ENCODE data around the gene SDC4.
"Not testable (repeated sequence)": the region's sequence is repeated elsewhere in the genome, so short reads cannot be mapped to it uniquely, and the experiment has no call there.

The SDC4 gene

GRCh38 chr20:45352729-45353128 lies 4.5 kb upstream of the SDC4 start:
- Histone ChIP-seq H3K27me3 (ENCODE audit: control insufficient read depth, insufficient read depth, low read length) (no peaks in the 10 kb centered on the region), H3K4me1 (ENCODE audit: control insufficient read depth, insufficient read depth, low read length) (peaks cover 11% of the 10 kb centered on the region), H3K9me3 (ENCODE audit: control insufficient read depth, insufficient read depth, low read length) (no peaks in the 10 kb centered on the region), H3K9ac (ENCODE audit: low read depth, low read length) (no peak overlapping the region), H3K4me3 (ENCODE audit: low read depth, low read length) (no peak overlapping the region), H3K36me3 (ENCODE audit: control insufficient read depth, insufficient read depth, low read length) (no peaks in the 10 kb centered on the region), H3K27ac (ENCODE audit: low read depth, low read length) (no peak overlapping the region)

DNA sequence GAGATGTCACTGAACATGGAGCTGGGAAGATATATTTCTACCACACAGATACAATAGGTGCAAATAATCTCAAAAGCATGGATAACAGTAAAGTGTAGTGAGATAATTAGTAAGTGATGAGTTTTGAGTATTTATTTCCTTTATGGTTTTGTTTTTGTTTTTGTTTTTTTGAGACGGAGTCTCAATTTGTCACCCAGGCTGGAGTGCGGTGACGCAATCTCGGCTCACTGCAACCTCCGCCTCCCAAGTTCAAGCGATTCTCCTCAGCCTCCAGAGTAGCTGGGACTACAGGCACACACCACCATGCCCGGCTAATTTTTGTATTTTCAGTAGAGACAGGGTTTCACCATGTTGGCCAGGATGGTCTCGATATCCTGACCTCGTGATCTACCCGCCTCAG lies 2.6 kb upstream of the SDC4 start:
- not testable (repeated sequence) for H3K27me3 ChIP-seq (ENCODE audit: control insufficient read depth, insufficient read depth, low read length); H3K4me3 ChIP-seq (ENCODE audit: low read depth, low read length); H3K9ac ChIP-seq (ENCODE audit: low read depth, low read length); H3K27ac ChIP-seq (ENCODE audit: low read depth, low read length); H3K9me3 ChIP-seq (ENCODE audit: control insufficient read depth, insufficient read depth, low read length); H3K36me3 ChIP-seq (ENCODE audit: control insufficient read depth, insufficient read depth, low read length)
- peaks cover 29% of the 10 kb centered on the region for H3K4me1 ChIP-seq (ENCODE audit: control insufficient read depth, insufficient read depth, low read length)

GRCh38 chr20:45350217-45350616 lies 2.0 kb upstream of the SDC4 start:
- H3K9me3 ChIP-seq (ENCODE audit: control insufficient read depth, insufficient read depth, low read length), result no peaks in the 10 kb centered on the region
- H3K27ac ChIP-seq (ENCODE audit: low read depth, low read length), result no peak overlapping the region
- H3K4me3 ChIP-seq (ENCODE audit: low read depth, low read length), result no peak overlapping the region
- peaks cover 34% of the 10 kb centered on the region for H3K4me1 ChIP-seq (ENCODE audit: control insufficient read depth, insufficient read depth, low read length)
- H3K36me3 ChIP-seq (ENCODE audit: control insufficient read depth, insufficient read depth, low read length), result no peaks in the 10 kb centered on the region
- H3K27me3 ChIP-seq (ENCODE audit: control insufficient read depth, insufficient read depth, low read length), result no peaks in the 10 kb centered on the region
- H3K9ac ChIP-seq (ENCODE audit: low read depth, low read length), result no peak overlapping the region

- Histone ChIP-seq H3K9ac (ENCODE audit: low read depth, low read length) (peak overlapping the region; percentile 61), H3K36me3 (ENCODE audit: control insufficient read depth, insufficient read depth, low read length) (no peaks in the 10 kb centered on the region), H3K27me3 (ENCODE audit: control insufficient read depth, insufficient read depth, low read length) (no peaks in the 10 kb centered on the region), H3K4me3 (ENCODE audit: low read depth, low read length) (peak overlapping the region; percentile 88), H3K4me1 (ENCODE audit: control insufficient read depth, insufficient read depth, low read length) (peaks cover 55% of the 10 kb centered on the region), H3K27ac (ENCODE audit: low read depth, low read length) (peak overlapping the region; percentile 57), H3K9me3 (ENCODE audit: control insufficient read depth, insufficient read depth, low read length) (no peaks in the 10 kb centered on the region)
Measured at GRCh38 chr20:45347297-45347935, 808 bp downstream of the SDC4 start.

- H3K4me3 ChIP-seq (ENCODE audit: low read depth, low read length), result peak overlapping the region; percentile 88
- H3K9me3 ChIP-seq (ENCODE audit: control insufficient read depth, insufficient read depth, low read length), result no peaks in the 10 kb centered on the region
- no peak overlapping the region for H3K9ac ChIP-seq (ENCODE audit: low read depth, low read length)
- no peak overlapping the region for H3K27ac ChIP-seq (ENCODE audit: low read depth, low read length)
- peaks cover 59% of the 10 kb centered on the region for H3K4me1 ChIP-seq (ENCODE audit: control insufficient read depth, insufficient read depth, low read length)
- no peaks in the 10 kb centered on the region for H3K36me3 ChIP-seq (ENCODE audit: control insufficient read depth, insufficient read depth, low read length)
- H3K27me3 ChIP-seq (ENCODE audit: control insufficient read depth, insufficient read depth, low read length), result no peaks in the 10 kb centered on the region
Measured at GRCh38 chr20:45346851-45347250, 1.4 kb downstream of the SDC4 start.

GRCh38 chr20:45346291-45346718 lies 1.9 kb downstream of the SDC4 start:
- H3K9me3 ChIP-seq (ENCODE audit: control insufficient read depth, insufficient read depth, low read length), result no peaks in the 10 kb centered on the region
- no peak overlapping the region for H3K27ac ChIP-seq (ENCODE audit: low read depth, low read length)
- H3K4me1 ChIP-seq (ENCODE audit: control insufficient read depth, insufficient read depth, low read length), result peaks cover 65% of the 10 kb centered on the region
- H3K27me3 ChIP-seq (ENCODE audit: control insufficient read depth, insufficient read depth, low read length), result no peaks in the 10 kb centered on the region
- H3K9ac ChIP-seq (ENCODE audit: low read depth, low read length), result no peak overlapping the region
- peak overlapping the region; percentile 88 for H3K4me3 ChIP-seq (ENCODE audit: low read depth, low read length)
- H3K36me3 ChIP-seq (ENCODE audit: control insufficient read depth, insufficient read depth, low read length), result no peaks in the 10 kb centered on the region

DNA sequence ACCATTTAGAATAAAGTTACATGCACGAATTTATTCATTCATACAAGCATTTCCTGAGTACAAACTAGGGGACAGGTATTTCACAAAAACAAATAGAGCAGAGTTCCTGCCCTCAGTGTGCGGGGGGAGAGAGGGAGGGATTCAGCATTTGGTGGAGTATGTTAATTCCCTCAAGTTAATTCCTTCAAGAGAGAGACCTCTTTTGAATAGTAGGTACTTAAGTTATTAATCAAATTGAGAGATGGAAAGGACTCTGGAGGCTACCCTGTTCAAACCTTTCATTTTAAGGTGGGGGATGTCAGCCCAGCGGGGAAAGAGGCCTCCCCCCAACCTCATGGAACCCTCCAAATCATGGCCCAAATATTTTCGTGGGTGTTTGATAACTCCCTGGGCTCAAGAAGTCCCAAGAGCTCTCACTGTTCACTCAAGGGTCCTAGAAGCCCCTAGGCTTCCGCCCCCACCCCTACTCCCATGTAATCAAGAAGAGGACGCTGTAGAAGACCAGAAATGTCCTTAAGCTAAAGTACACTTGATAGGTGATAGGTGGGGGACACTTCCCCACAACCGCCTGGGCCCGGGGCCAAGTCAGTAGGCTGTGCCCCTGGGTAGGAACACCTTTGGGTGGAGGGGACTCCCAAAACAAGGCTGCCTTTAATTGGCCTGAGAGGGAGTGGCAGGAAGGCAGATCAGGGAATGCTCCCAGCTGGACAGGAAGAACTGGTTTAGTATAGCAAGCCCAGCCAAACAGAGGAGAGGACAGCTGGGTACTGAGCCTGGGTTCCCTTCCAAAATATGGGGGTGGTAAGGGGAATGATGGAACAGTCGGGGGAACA lies 2.9 kb downstream of the SDC4 start:
- Histone ChIP-seq H3K4me3 (ENCODE audit: low read depth, low read length) (0 out of 2 replicates have a peak overlapping the region, but pooled peaks have one; percentile 19), H3K27me3 (ENCODE audit: control insufficient read depth, insufficient read depth, low read length) (no peaks in the 10 kb centered on the region), H3K9me3 (ENCODE audit: control insufficient read depth, insufficient read depth, low read length) (no peaks in the 10 kb centered on the region), H3K4me1 (ENCODE audit: control insufficient read depth, insufficient read depth, low read length) (peaks cover 75% of the 10 kb centered on the region), H3K36me3 (ENCODE audit: control insufficient read depth, insufficient read depth, low read length) (no peaks in the 10 kb centered on the region), H3K9ac (ENCODE audit: low read depth, low read length) (no peak overlapping the region), H3K27ac (ENCODE audit: low read depth, low read length) (peak overlapping the region; percentile 55)

- Histone ChIP-seq H3K4me3 (ENCODE audit: low read depth, low read length) (no peak overlapping the region; the same call in 1 of the 2 replicates), H3K27ac (ENCODE audit: low read depth, low read length) (peak overlapping the region; percentile 98), H3K9ac (ENCODE audit: low read depth, low read length) (no peak overlapping the region), H3K9me3 (ENCODE audit: control insufficient read depth, insufficient read depth, low read length) (no peaks in the 10 kb centered on the region), H3K4me1 (ENCODE audit: control insufficient read depth, insufficient read depth, low read length) (peaks cover 82% of the 10 kb centered on the region), H3K27me3 (ENCODE audit: control insufficient read depth, insufficient read depth, low read length) (no peaks in the 10 kb centered on the region), H3K36me3 (ENCODE audit: control insufficient read depth, insufficient read depth, low read length) (0 out of 2 replicates have a peak, but pooled peaks cover 3% of the 10 kb centered on the region)
Measured at GRCh38 chr20:45344168-45344860, 3.9 kb downstream of the SDC4 start.

- H3K4me1 ChIP-seq (ENCODE audit: control insufficient read depth, insufficient read depth, low read length), result peaks cover 86% of the 10 kb centered on the region
- H3K9ac ChIP-seq (ENCODE audit: low read depth, low read length), result no peak overlapping the region
- 0 out of 2 replicates have a peak overlapping the region, but pooled peaks have one; percentile 42 for H3K4me3 ChIP-seq (ENCODE audit: low read depth, low read length)
- no peaks in the 10 kb centered on the region for H3K9me3 ChIP-seq (ENCODE audit: control insufficient read depth, insufficient read depth, low read length)
- H3K36me3 ChIP-seq (ENCODE audit: control insufficient read depth, insufficient read depth, low read length), result 0 out of 2 replicates have a peak, but pooled peaks cover 3% of the 10 kb centered on the region
- peak overlapping the region; percentile 98 for H3K27ac ChIP-seq (ENCODE audit: low read depth, low read length)
- no peaks in the 10 kb centered on the region for H3K27me3 ChIP-seq (ENCODE audit: control insufficient read depth, insufficient read depth, low read length)
Measured at GRCh38 chr20:45343532-45344167, 4.6 kb downstream of the SDC4 start.

DNA sequence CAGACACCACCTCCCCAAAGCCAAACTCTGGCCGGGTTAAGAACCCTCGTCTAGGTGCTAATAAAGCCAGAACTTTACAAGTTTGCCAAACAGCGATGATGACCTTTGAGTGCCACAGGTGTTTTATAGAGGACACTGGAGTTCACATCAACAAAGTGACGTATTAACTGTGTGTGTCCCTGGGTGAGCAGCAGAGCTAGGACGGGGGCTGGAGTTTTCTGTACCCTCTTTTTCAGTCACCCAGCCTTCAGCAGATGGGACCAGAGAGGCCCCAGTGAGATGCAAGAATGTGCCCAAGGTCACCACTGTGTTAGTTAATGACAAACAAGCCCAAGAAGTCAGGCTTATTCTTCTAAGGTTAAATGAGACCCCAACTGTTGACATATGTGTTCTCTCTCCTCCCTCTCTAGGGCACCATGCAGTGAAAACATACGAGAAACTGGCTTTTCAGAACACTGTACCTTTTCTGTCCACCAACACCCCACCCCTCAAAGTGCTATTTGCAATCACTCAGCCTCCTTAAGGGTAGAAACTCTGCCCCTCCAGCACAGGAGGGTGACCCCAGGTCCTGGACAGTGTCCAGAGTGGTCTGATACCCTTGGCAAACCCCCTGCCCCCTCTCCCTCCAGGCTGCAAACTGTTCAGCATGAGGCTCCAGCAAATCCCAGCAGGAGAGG lies 5.2 kb downstream of the SDC4 start:
- no peak overlapping the region; the same call in 1 of the 2 replicates for H3K9ac ChIP-seq (ENCODE audit: low read depth, low read length)
- H3K27ac ChIP-seq (ENCODE audit: low read depth, low read length), result peak overlapping the region; percentile 98
- H3K27me3 ChIP-seq (ENCODE audit: control insufficient read depth, insufficient read depth, low read length), result no peaks in the 10 kb centered on the region
- 0 out of 2 replicates have a peak, but pooled peaks cover 3% of the 10 kb centered on the region for H3K36me3 ChIP-seq (ENCODE audit: control insufficient read depth, insufficient read depth, low read length)
- no peaks in the 10 kb centered on the region for H3K9me3 ChIP-seq (ENCODE audit: control insufficient read depth, insufficient read depth, low read length)
- peak overlapping the region; percentile 42 for H3K4me3 ChIP-seq (ENCODE audit: low read depth, low read length)
- H3K4me1 ChIP-seq (ENCODE audit: control insufficient read depth, insufficient read depth, low read length), result peaks cover 91% of the 10 kb centered on the region
